Heart left ventricle (tissue), 13 donors: ENCODE results near the gene RNF112.

Source experiments
- CTCF ChIP-seq, 12 donors: fragments of 200-600 bp; sonication (generic) in 4 of 12; IDR thresholded peaks; one replicate each; pipeline versions ENCODE4 v1.5.0 to v1.8.0; 2018 to 2022; ENCODE audit warnings: antibody characterized with exemption in 12 of 12, mild to moderate bottlenecking in 5 of 12
- POLR2A ChIP-seq, 2 donors: fragments of 450-650 bp; IDR thresholded peaks; one replicate each; pipeline ENCODE4 v1.6.1; 2017; ENCODE audit warnings: antibody characterized with exemption in 2 of 2, mild to moderate bottlenecking in 2 of 2, moderate library complexity in 2 of 2
- donor health status: ischemic (EF 13 %, LVEDD 7.1; RV severe dilation, severe dysfunction).
- donor health status: DM: no; HTN: yes; CAD: no.
- donor health status: DM: no; HTN: no; CAD: no.
- donor health status: ischemic (EF 25% LVEDD 6.9; RV normal size, moderate dysfunction).
- donor health status: ischemic (EF 25% LVEDD 5.7; RV mildly dilated, moderate dysfunction).
- donor health status: ischemic (EF 35%, LVEDD 5.7; RV mildly dilated, moderate dysfunction).
- donor health status: nonischemic (EF 11% LVEDD 7.7; RV severe dilation, severe dysfunction).
- donor health status: DM: yes; HTN: yes; CAD: no.
- donor health status: PGD.
- donor health status: ischemic (EF 29% LVEDD 5.4; RV normal size, mild dysfunction).
- donor health status: nonischemic (EF 23%, LVEDD 6.1; RV moderate dilation, normal function).

DNA sequence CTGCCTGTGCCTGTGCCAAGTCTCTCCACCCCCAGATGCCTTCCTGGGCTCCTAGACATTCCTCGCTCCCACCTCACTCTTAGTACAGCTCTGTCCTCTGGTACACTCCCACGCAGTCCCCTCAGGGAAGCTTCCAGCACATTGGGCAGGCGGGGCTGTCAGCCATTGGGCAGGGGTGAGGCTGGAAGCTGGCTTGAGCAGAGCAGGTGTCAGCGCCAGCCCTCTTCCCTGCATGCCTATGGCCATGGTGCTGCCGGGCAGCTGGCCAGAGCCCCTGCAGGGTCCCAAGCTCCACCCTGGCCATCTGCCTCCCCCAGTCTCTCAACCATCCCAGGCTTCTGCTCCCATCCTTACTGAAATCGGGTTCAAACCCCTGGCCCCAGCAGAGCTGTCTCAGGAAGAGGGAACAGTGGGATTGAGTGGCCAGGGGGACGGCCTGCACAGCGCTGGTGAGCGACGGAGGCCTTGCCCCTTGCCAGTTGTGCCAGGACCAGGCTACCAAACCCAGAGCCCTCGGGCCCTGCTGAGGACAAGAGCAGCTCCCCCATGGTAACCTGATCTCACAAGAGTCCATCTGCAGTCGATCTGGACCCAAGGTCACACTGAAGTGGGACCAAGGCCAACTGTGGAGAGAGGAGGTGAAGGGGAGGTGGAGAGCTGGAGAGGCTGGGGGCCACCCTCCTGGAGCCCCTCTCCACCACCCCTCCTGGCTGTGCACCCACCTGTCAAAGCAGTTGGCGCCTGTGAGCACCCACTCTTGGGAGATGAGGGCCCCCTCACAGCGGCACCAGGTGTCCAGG, 46.1 kb upstream of the RNF112 start:
- TF ChIP-seq CTCF (IDR thresholded peaks at IDR 0.05): no peak
- no peak for TF ChIP-seq POLR2A (IDR thresholded peaks at IDR 0.05)
